HG02678 (cell line): ENCODE results near the gene VWA5B1.
"Not testable (repeated sequence)": the region's sequence is repeated elsewhere in the genome, so short reads cannot be mapped to it uniquely, and the experiment has no call there.

ENCODE experiments used
- ATAC-seq: cut with Tn5 transposase; IDR thresholded peaks from one replicate; pipeline ENCODE4 v1.9.1; 2021; ENCODE audit warnings: mild to moderate bottlenecking, moderate library complexity; ENCODE audit not compliant: unreplicated experiment

Gene VWA5B1

GRCh38 chr1:20278692-20279130 lies 12.0 kb upstream of the VWA5B1 start:
- no peak for ATAC-seq

GRCh38 chr1:20279509-20279908 lies 11.2 kb upstream of the VWA5B1 start:
- no peak for ATAC-seq

- ATAC-seq: no peak
Observed at GRCh38 chr1:20280341-20280740, 10.3 kb upstream of the VWA5B1 start.

- ATAC-seq: no peak
Observed at GRCh38 chr1:20280906-20281305, 9.8 kb upstream of the VWA5B1 start.

GRCh38 chr1:20281801-20282200 lies 8.9 kb upstream of the VWA5B1 start:
- ATAC-seq: no peak

- no peak for ATAC-seq
Observed at GRCh38 chr1:20282533-20282932, 8.1 kb upstream of the VWA5B1 start.

GRCh38 chr1:20284046-20284445 lies 6.6 kb upstream of the VWA5B1 start:
- ATAC-seq: no peak

GRCh38 chr1:20284625-20285024 lies 6.0 kb upstream of the VWA5B1 start:
- ATAC-seq: no peak

GRCh38 chr1:20285510-20285909 lies 5.2 kb upstream of the VWA5B1 start:
- no peak for ATAC-seq

GRCh38 chr1:20287696-20288095 lies 3.0 kb upstream of the VWA5B1 start:
- ATAC-seq: not testable (repeated sequence)

- no peak for ATAC-seq
Observed at GRCh38 chr1:20291645-20292084, 990 bp downstream of the VWA5B1 start.

GRCh38 chr1:20298626-20299025 lies 8.0 kb downstream of the VWA5B1 start:
- ATAC-seq: no peak

- ATAC-seq: no peak
Observed at GRCh38 chr1:20301463-20302107, 10.9 kb downstream of the VWA5B1 start.

- no peak for ATAC-seq
Observed at GRCh38 chr1:20302108-20302471, 11.4 kb downstream of the VWA5B1 start.

GRCh38 chr1:20307026-20307425 lies 16.4 kb downstream of the VWA5B1 start:
- ATAC-seq: no peak

GRCh38 chr1:20308569-20308968 lies 17.9 kb downstream of the VWA5B1 start:
- ATAC-seq: no peak

GRCh38 chr1:20311289-20311688 lies 20.6 kb downstream of the VWA5B1 start:
- no peak for ATAC-seq

GRCh38 chr1:20312310-20312709 lies 21.6 kb downstream of the VWA5B1 start:
- ATAC-seq: no peak

GRCh38 chr1:20312818-20313217 lies 22.1 kb downstream of the VWA5B1 start:
- no peak for ATAC-seq

- ATAC-seq: no peak
Observed at GRCh38 chr1:20317471-20317870, 26.8 kb downstream of the VWA5B1 start.

- no peak for ATAC-seq
Observed at GRCh38 chr1:20318521-20318920, 27.8 kb downstream of the VWA5B1 start.

- ATAC-seq: no peak
Observed at GRCh38 chr1:20318971-20319370, 28.3 kb downstream of the VWA5B1 start.
